ENCODE measurements around the gene HFE.
"Not testable (repeated sequence)": the region's sequence is repeated elsewhere in the genome, so short reads cannot be mapped to it uniquely, and the experiment has no call there.

The HFE gene

GRCh38 chr6:26068036-26068435 is 19.2 kb upstream of the HFE start:
- TF ChIP-seq, protein P1, sequence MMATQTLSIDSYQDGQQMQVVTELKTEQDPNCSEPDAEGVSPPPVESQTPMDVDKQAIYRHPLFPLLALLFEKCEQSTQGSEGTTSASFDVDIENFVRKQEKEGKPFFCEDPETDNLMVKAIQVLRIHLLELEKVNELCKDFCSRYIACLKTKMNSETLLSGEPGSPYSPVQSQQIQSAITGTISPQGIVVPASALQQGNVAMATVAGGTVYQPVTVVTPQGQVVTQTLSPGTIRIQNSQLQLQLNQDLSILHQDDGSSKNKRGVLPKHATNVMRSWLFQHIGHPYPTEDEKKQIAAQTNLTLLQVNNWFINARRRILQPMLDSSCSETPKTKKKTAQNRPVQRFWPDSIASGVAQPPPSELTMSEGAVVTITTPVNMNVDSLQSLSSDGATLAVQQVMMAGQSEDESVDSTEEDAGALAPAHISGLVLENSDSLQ (IDR thresholded peaks at IDR 0.05), result no peak
- CTCF ChIA-PET, result interaction anchor here (0.5 to 1.8 kb wide), 2 partner anchors 29 to 1301 kb away, joined by 4 to 7 read pairs; no protein-coding TSS in a partner anchor
- DNase-seq (ENCODE audit: extremely low spot score), result no peak
- POLR2A ChIA-PET, result interaction anchor here (1.3 to 3.1 kb wide), 3 partner anchors 12 to 42 kb away, joined by 4 to 11 read pairs (median 8); a partner anchor contains a TSS

DNA sequence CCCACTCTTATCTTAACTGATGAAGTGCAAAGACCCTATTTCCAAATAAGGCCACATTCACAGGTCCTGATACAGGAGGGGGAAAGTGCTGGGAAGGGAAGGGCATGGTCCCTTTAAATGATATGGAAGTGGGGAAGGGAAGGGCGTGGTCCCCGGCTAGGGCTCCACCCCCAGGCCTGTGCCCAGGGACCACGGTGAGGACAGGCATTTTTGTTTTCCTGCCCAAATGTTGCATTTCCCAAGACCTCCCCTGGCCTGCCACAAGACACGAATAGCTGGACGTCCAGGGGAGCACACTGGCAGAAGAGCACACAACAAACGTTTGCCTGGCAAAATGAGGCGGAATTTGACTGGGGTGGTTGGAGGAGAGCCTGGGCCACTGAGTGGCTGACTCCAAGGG is 16.1 kb upstream of the HFE start:
- TF ChIP-seq FOXM1 (IDR thresholded peaks at IDR 0.05; ENCODE audit: borderline replicate concordance), result no peak
- TF ChIP-seq NFRKB (IDR thresholded peaks at IDR 0.05), result no peak
- TF ChIP-seq LEF1 (IDR thresholded peaks at IDR 0.05; ENCODE audit: borderline replicate concordance), result no peak
- no peak for TF ChIP-seq HDGF (IDR thresholded peaks at IDR 0.05; ENCODE audit: borderline replicate concordance)
- no peak for TF ChIP-seq L3MBTL2 (conservative IDR thresholded peaks at IDR 0.05)
- TF ChIP-seq ARNT (IDR thresholded peaks at IDR 0.05), result no peak
- no peak for TF ChIP-seq CTBP1 (IDR thresholded peaks at IDR 0.05; ENCODE audit: borderline replicate concordance)
- TF ChIP-seq TARDBP (IDR thresholded peaks at IDR 0.05), result no peak
- TF ChIP-seq ZNF384 (IDR thresholded peaks at IDR 0.05), result no peak
- no peak for TF ChIP-seq FOXA1 (IDR thresholded peaks at IDR 0.05)
- no peak for TF ChIP-seq SUZ12 (IDR thresholded peaks at IDR 0.05)
- no peak for TF ChIP-seq BHLHE40 (IDR thresholded peaks at IDR 0.05; ENCODE audit: borderline replicate concordance)
- no peak for TF ChIP-seq ELF4 (IDR thresholded peaks at IDR 0.05)
- TF ChIP-seq, protein P1 (IDR thresholded peaks at IDR 0.05), result no peak
- no peak for TF ChIP-seq FOXK2 (IDR thresholded peaks at IDR 0.05)
- TF ChIP-seq SP1 (IDR thresholded peaks at IDR 0.05), result no peak
- POLR2A ChIA-PET, result interaction anchor here (3.1 kb wide), 1 partner anchor 39 kb away, joined by 11 read pairs; a partner anchor contains a TSS
- CTCF ChIA-PET, result no interaction called here

DNA sequence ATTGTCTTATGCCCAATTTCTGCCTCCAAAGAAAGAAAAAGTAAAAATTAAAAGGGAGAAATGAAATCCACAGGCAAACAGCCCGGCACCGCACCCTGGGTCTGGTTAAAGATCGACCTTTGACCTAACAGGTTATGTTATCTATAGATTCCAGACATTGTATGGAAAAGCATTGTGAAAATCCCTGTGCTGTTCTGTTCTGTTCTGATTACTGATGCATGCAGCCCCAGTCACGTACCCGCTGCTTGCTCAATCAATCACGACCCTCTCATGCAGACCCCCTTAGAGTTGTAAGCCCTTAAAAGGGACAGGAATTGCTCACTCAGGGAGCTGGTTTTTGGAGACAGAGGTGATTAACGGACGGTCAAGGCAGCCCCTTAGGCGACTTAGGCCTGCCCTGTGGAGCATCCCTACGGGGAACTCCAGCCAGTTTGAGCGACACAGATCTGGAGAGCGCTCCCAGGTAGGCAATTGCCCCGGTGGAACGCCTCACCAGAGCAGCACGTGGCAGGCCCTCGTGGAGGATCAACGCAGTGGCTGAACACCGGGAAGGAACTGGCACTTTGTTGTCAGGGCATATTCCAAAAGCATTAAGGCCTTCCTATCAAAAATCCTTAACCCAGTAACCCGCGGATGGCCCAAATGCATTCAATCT is 12.0 kb upstream of the HFE start:
- CTCF ChIA-PET, result no interaction called here
- TF ChIP-seq FOXK2 (IDR thresholded peaks at IDR 0.05), result no peak
- TF ChIP-seq ELF4 (IDR thresholded peaks at IDR 0.05), result no peak
- TF ChIP-seq BHLHE40 (IDR thresholded peaks at IDR 0.05; ENCODE audit: borderline replicate concordance), result no peak
- no peak for TF ChIP-seq FOXM1 (IDR thresholded peaks at IDR 0.05; ENCODE audit: borderline replicate concordance)
- no peak for TF ChIP-seq TARDBP (IDR thresholded peaks at IDR 0.05)
- no peak for TF ChIP-seq SP1 (IDR thresholded peaks at IDR 0.05)
- TF ChIP-seq FOXA1 (IDR thresholded peaks at IDR 0.05), result no peak
- no peak for TF ChIP-seq L3MBTL2 (conservative IDR thresholded peaks at IDR 0.05)
- no peak for TF ChIP-seq NFRKB (IDR thresholded peaks at IDR 0.05)
- TF ChIP-seq HDGF (IDR thresholded peaks at IDR 0.05; ENCODE audit: borderline replicate concordance), result no peak
- no peak for TF ChIP-seq ZNF384 (IDR thresholded peaks at IDR 0.05)
- no peak for TF ChIP-seq CTBP1 (IDR thresholded peaks at IDR 0.05; ENCODE audit: borderline replicate concordance)
- TF ChIP-seq SUZ12 (IDR thresholded peaks at IDR 0.05), result no peak
- TF ChIP-seq LEF1 (IDR thresholded peaks at IDR 0.05; ENCODE audit: borderline replicate concordance), result no peak
- TF ChIP-seq, protein P1 (IDR thresholded peaks at IDR 0.05), result no peak
- no peak for TF ChIP-seq ARNT (IDR thresholded peaks at IDR 0.05)
- POLR2A ChIA-PET, result no interaction called here
- no peak for DNase-seq (ENCODE audit: extremely low spot score)

More for the DNA sequence above, 16.1 kb upstream of the HFE start:
- DNase-seq (ENCODE audit: extremely low spot score), result no peak

- CTCF ChIA-PET; DNase-seq (ENCODE audit: extremely low spot score); POLR2A ChIA-PET: not testable (repeated sequence)
Observed at GRCh38 chr6:26078066-26078465, 9.2 kb upstream of the HFE start.

- CTCF ChIA-PET; DNase-seq (ENCODE audit: extremely low spot score); POLR2A ChIA-PET: not testable (repeated sequence)
Observed at GRCh38 chr6:26081096-26081495, 6.1 kb upstream of the HFE start.

DNA sequence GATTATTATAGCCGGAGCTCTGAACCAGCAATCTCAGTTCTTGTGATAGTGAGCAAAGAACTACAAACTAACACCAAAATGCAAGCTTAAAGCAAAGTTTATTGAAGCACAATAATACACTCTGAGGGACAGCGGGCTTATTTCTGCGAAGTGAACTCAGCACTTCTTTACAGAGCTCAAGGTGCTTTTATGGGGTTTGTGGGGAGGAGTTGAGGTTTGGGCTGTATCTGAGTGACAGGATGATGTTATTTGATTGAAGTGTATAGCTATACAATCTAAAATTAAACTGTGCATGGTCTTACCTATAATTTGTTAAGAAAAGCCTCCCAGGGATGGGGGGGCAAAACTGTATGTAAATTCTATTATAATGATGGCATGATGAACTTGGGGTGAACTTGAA is 1.0 kb upstream of the HFE start:
- no peak for DNase-seq (ENCODE audit: extremely low spot score)
- POLR2A ChIA-PET, result interaction anchor here (1.4 kb wide), 1 partner anchor 30 kb away, joined by 7 read pairs; a partner anchor contains a TSS
- CTCF ChIA-PET, result no interaction called here
- no peak for TF ChIP-seq NFRKB (IDR thresholded peaks at IDR 0.05)
- TF ChIP-seq, protein P1 (IDR thresholded peaks at IDR 0.05), result 0 out of 2 replicates have a peak, but pooled peaks have one; percentile 4

DNA sequence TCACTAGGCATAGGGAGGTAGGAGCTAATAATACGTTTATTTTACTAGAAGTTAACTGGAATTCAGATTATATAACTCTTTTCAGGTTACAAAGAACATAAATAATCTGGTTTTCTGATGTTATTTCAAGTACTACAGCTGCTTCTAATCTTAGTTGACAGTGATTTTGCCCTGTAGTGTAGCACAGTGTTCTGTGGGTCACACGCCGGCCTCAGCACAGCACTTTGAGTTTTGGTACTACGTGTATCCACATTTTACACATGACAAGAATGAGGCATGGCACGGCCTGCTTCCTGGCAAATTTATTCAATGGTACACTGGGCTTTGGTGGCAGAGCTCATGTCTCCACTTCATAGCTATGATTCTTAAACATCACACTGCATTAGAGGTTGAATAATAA is 1.1 kb downstream of the HFE start:
- ChIA-PET CTCF (no interaction called here), POLR2A (no interaction called here)
- no peak for DNase-seq (ENCODE audit: extremely low spot score)
- TF ChIP-seq SUZ12 (IDR thresholded peaks at IDR 0.05), result no peak
- TF ChIP-seq HDGF (IDR thresholded peaks at IDR 0.05; ENCODE audit: borderline replicate concordance), result no peak
- no peak for TF ChIP-seq FOXM1 (IDR thresholded peaks at IDR 0.05; ENCODE audit: borderline replicate concordance)
- TF ChIP-seq SP1 (IDR thresholded peaks at IDR 0.05), result no peak
- no peak for TF ChIP-seq FOXA1 (IDR thresholded peaks at IDR 0.05)
- TF ChIP-seq FOXK2 (IDR thresholded peaks at IDR 0.05), result no peak
